ENCODE measurements around the gene SORCS2.

DNA sequence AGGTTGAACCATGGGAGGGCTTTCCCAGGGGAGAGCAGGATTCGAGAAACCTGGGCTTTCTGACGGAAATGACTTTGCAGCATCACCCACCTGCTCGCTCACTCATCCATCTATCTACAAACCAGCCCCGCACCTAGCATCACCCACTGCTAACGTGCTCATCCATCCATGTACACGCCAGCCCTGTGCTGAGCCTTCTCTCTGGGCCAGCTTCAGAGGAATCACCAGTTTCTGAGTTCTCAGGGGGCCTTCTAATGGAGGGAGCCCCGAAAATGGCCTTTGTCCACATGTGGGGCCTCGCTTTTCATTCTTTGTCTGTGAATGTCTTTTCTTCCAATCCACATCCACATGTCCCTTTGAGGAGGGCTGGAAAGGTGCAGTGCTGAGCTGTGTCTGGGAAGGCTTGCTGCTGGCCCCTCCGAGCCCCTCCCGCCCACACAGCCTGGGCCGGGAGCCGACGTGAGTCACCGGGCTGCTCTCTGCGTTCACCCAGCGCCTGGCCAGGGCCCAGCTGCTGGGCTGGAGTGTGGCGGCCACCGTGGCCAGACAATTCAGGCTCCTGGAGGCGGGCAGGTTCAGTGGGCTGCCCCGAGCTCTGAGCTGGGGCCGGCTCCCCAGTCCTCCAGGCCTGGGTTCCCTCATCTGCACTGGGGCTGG, 14.7 kb downstream of the SORCS2 start:
- no peak for TF ChIP-seq POLR2A (IDR thresholded peaks at IDR 0.05)
- TF ChIP-seq, protein P1, sequence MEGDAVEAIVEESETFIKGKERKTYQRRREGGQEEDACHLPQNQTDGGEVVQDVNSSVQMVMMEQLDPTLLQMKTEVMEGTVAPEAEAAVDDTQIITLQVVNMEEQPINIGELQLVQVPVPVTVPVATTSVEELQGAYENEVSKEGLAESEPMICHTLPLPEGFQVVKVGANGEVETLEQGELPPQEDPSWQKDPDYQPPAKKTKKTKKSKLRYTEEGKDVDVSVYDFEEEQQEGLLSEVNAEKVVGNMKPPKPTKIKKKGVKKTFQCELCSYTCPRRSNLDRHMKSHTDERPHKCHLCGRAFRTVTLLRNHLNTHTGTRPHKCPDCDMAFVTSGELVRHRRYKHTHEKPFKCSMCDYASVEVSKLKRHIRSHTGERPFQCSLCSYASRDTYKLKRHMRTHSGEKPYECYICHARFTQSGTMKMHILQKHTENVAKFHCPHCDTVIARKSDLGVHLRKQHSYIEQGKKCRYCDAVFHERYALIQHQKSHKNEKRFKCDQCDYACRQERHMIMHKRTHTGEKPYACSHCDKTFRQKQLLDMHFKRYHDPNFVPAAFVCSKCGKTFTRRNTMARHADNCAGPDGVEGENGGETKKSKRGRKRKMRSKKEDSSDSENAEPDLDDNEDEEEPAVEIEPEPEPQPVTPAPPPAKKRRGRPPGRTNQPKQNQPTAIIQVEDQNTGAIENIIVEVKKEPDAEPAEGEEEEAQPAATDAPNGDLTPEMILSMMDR (IDR thresholded peaks at IDR 0.05): no peak

Measured in esophagus squamous epithelium (tissue), 4 donors.